Measurements from ENCODE around the gene TSC22D2.

Gene TSC22D2

GRCh38 chr3:150461399-150461798 is 53.3 kb downstream of the TSC22D2 start:
- Histone ChIP-seq H3K4me2 (ENCODE audit: low read depth, low read length, poor library complexity, severe bottlenecking) (no peak overlapping the region), H3K79me2 (ENCODE audit: insufficient read depth, low read length) (no peaks in the 10 kb centered on the region), H3K27me3 (ENCODE audit: insufficient read depth, low read length, poor library complexity, severe bottlenecking) (no peaks in the 10 kb centered on the region)

GRCh38 chr3:150462108-150462507 is 54.0 kb downstream of the TSC22D2 start:
- no peaks in the 10 kb centered on the region for H3K9me2 ChIP-seq (replicated peaks; ENCODE audit: low read depth, low read length)
- H3K27me3 ChIP-seq (ENCODE audit: insufficient read depth, low read length, poor library complexity, severe bottlenecking): no peaks in the 10 kb centered on the region
- H3K36me3 ChIP-seq (ENCODE audit: insufficient read depth, low read length): peaks cover 34% of the 10 kb centered on the region
- no peaks in the 10 kb centered on the region for H3K79me2 ChIP-seq (ENCODE audit: insufficient read depth, low read length)
- TF ChIP-seq CTCF (conservative IDR thresholded peaks at IDR 0.05; ENCODE audit: low read length) (no peak), EZH2phosphoT487 (IDR thresholded peaks at IDR 0.05; ENCODE audit: borderline replicate concordance) (no peak)
- no peak overlapping the region for H3K4me2 ChIP-seq (ENCODE audit: low read depth, low read length, poor library complexity, severe bottlenecking)
- H4K20me1 ChIP-seq (ENCODE audit: insufficient read depth, low read length, poor library complexity, severe bottlenecking): no peaks in the 10 kb centered on the region
- H2AFZ ChIP-seq (ENCODE audit: low read length): no peak overlapping the region
- H3F3A ChIP-seq (ENCODE audit: low read depth): no peaks in the 10 kb centered on the region
- H3K9ac ChIP-seq (ENCODE audit: low read depth, low read length, poor library complexity, severe bottlenecking): no peak overlapping the region
- no peaks in the 10 kb centered on the region for H3K4me1 ChIP-seq (ENCODE audit: insufficient read depth, low read length, poor library complexity, severe bottlenecking)
- H3K9me3 ChIP-seq (ENCODE audit: insufficient read depth, low read depth, low read length): no peaks in the 10 kb centered on the region
- no peak overlapping the region for H3K4me3 ChIP-seq (ENCODE audit: low read length, poor library complexity, severe bottlenecking)

More at GRCh38 chr3:150461399-150461798, 53.3 kb downstream of the TSC22D2 start:
- TF ChIP-seq EZH2phosphoT487 (IDR thresholded peaks at IDR 0.05; ENCODE audit: borderline replicate concordance): no peak
- TF ChIP-seq CTCF (conservative IDR thresholded peaks at IDR 0.05; ENCODE audit: low read length): no peak
- H3K4me1 ChIP-seq (ENCODE audit: insufficient read depth, low read length, poor library complexity, severe bottlenecking): no peaks in the 10 kb centered on the region
- no peaks in the 10 kb centered on the region for H3F3A ChIP-seq (ENCODE audit: low read depth)
- no peaks in the 10 kb centered on the region for H3K9me3 ChIP-seq (ENCODE audit: insufficient read depth, low read depth, low read length)
- peaks cover 39% of the 10 kb centered on the region for H3K36me3 ChIP-seq (ENCODE audit: insufficient read depth, low read length)
- H4K20me1 ChIP-seq (ENCODE audit: insufficient read depth, low read length, poor library complexity, severe bottlenecking): no peaks in the 10 kb centered on the region
- H2AFZ ChIP-seq (ENCODE audit: low read length): no peak overlapping the region
- no peak overlapping the region for H3K4me3 ChIP-seq (ENCODE audit: low read length, poor library complexity, severe bottlenecking)
- H3K9me2 ChIP-seq (replicated peaks; ENCODE audit: low read depth, low read length): no peaks in the 10 kb centered on the region
- no peak overlapping the region for H3K9ac ChIP-seq (ENCODE audit: low read depth, low read length, poor library complexity, severe bottlenecking)

- Histone ChIP-seq H3K27me3 (ENCODE audit: insufficient read depth, low read length, poor library complexity, severe bottlenecking) (no peaks in the 10 kb centered on the region), H3K9ac (ENCODE audit: low read depth, low read length, poor library complexity, severe bottlenecking) (no peak overlapping the region), H3K36me3 (ENCODE audit: insufficient read depth, low read length) (peaks cover 8% of the 10 kb centered on the region), H3K9me2 (replicated peaks; ENCODE audit: low read depth, low read length) (no peaks in the 10 kb centered on the region), H3K4me3 (ENCODE audit: low read length, poor library complexity, severe bottlenecking) (no peak overlapping the region), H2AFZ (ENCODE audit: low read length) (no peak overlapping the region), H3K9me3 (ENCODE audit: insufficient read depth, low read depth, low read length) (no peaks in the 10 kb centered on the region), H3K4me1 (ENCODE audit: insufficient read depth, low read length, poor library complexity, severe bottlenecking) (no peaks in the 10 kb centered on the region), H3F3A (ENCODE audit: low read depth) (no peaks in the 10 kb centered on the region), H4K20me1 (ENCODE audit: insufficient read depth, low read length, poor library complexity, severe bottlenecking) (no peaks in the 10 kb centered on the region), H3K79me2 (ENCODE audit: insufficient read depth, low read length) (no peaks in the 10 kb centered on the region), H3K4me2 (ENCODE audit: low read depth, low read length, poor library complexity, severe bottlenecking) (no peak overlapping the region)
- TF ChIP-seq CTCF (conservative IDR thresholded peaks at IDR 0.05; ENCODE audit: low read length) (no peak), EZH2phosphoT487 (IDR thresholded peaks at IDR 0.05; ENCODE audit: borderline replicate concordance) (no peak)
These were observed 56.6 kb downstream of the TSC22D2 start for GRCh38 chr3:150464684-150465083.
